ENCODE data around the gene HKDC1.

- TF ChIP-seq, protein P1, sequence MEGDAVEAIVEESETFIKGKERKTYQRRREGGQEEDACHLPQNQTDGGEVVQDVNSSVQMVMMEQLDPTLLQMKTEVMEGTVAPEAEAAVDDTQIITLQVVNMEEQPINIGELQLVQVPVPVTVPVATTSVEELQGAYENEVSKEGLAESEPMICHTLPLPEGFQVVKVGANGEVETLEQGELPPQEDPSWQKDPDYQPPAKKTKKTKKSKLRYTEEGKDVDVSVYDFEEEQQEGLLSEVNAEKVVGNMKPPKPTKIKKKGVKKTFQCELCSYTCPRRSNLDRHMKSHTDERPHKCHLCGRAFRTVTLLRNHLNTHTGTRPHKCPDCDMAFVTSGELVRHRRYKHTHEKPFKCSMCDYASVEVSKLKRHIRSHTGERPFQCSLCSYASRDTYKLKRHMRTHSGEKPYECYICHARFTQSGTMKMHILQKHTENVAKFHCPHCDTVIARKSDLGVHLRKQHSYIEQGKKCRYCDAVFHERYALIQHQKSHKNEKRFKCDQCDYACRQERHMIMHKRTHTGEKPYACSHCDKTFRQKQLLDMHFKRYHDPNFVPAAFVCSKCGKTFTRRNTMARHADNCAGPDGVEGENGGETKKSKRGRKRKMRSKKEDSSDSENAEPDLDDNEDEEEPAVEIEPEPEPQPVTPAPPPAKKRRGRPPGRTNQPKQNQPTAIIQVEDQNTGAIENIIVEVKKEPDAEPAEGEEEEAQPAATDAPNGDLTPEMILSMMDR (IDR thresholded peaks at IDR 0.05): no peak
- TF ChIP-seq EZH2 (IDR thresholded peaks at IDR 0.05; ENCODE audit: borderline replicate concordance, insufficient read depth, low read depth, low read length, poor library complexity, severe bottlenecking): no peak
These were observed 38.7 kb upstream of the HKDC1 start for GRCh38 chr10:69181433-69181832.
